GM03348 (cell line): ENCODE data around the gene KLHL10.
"Not testable (repeated sequence)": the region's sequence is repeated elsewhere in the genome, so short reads cannot be mapped to it uniquely, and the experiment has no call there.

ENCODE experiments used
- DNase-seq: peaks from one replicate; pipeline ENCODE4 v3.0.0; 2012; ENCODE audit warnings: low spot score

Gene KLHL10

DNA sequence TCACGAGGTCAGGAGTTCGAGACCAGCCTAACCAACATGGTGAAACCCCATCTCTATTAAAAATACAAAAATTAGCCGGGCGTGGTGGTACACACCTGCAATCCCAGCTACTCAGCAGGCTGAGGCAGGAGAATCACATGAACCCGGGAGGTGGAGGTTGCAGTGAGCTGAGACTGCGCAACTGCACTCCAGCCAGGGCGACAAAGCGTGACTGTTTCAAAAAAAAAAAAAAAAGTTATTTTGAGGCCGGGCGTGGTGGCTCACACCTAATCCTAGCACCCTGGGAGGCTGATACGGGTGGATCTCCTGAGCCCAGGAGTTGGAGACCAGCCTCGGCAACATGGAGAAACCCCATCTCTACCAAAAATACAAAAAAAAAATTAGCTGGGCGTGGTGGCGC is 13.8 kb downstream of the KLHL10 start:
- DNase-seq, result not testable (repeated sequence)

- no peak for DNase-seq
Measured at GRCh38 chr17:41860254-41860931, 22.8 kb downstream of the KLHL10 start.

DNA sequence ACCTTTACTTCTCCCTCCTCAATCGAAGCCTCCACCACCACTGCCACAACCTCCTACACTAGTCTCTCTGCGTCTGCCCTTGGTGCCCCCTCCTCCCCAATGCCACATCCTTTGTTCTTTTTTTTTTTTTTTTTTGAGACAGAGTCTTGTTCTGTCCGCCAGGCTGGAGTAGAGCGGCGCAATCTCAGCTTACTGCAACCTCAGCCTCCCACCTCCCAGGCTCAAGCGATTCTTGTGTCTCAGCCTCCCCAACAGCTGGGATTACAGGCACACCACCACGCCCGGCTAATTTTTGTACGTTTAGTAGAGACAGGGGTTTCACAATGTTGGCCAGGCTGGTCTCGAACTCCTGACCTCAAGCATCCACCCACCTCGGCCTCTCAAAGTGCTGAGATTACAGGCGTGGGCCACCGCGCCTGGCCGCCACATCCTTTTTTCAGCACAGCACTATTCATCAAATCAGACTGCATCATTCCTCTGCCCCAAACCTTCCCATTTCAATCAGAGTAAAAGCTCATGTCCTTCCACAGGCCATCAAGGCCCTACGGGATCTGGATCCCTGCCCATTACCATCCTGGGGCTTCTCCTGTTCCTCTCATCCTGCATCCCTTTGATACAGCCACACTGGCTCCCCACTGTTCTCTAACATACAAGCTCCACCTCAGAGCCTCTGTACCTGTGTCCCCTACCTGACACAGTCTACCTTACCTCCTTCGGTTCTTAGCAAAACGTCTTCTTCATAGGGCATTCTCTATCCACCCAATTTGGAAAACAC is 25.6 kb downstream of the KLHL10 start:
- no peak for DNase-seq

GRCh38 chr17:41864498-41864835 is 26.8 kb downstream of the KLHL10 start:
- DNase-seq, result no peak

DNA sequence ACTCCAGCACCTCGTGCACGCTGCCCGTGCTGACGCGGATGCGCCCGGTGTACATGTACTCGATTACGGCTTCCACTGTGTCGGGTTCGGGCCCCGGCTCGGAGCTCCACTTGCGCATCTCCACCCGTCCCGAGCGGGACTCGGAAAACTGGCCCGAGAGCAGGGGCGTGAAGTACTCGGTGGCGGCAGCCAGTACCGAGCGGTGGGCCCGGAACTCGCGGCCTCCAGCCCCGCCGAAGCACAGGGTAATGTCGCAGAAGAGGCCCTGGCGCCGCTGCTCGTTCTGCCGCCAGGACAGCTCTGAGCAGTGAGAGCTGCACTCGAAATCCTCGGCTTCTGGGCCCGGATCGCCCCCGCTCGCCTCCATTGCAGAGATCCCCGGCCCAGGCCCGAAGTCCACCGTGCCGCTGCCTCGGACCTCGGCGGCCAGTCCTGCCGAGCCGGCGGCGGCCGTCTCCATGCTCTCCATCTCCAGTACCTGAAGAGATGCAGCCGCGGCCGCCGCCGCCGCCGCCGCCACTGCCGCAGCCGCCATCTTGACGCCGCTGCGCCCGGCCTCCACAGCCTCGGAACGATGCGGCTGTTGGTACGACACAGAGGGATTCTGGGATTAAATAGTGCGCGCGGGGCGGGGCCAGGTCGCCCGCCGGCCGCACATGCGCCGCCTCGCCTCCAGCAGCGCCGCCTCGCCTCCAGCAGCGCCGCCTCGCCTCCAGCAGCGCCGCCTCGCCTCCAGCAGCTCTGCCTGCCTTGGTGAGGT is 27.4 kb downstream of the KLHL10 start, which contains the start of gene KLHL11:
TSS of gene KLHL11 (minus strand) at position 588 of the 760 bp plus-strand sequence. CDS start at position 535, 53 bp downstream.
- peak; percentile 97 for DNase-seq

- DNase-seq, result no peak
Measured at GRCh38 chr17:41865596-41865893, 27.9 kb downstream of the KLHL10 start.

- no peak for DNase-seq
Measured at GRCh38 chr17:41868568-41868967, 30.9 kb downstream of the KLHL10 start.

DNA sequence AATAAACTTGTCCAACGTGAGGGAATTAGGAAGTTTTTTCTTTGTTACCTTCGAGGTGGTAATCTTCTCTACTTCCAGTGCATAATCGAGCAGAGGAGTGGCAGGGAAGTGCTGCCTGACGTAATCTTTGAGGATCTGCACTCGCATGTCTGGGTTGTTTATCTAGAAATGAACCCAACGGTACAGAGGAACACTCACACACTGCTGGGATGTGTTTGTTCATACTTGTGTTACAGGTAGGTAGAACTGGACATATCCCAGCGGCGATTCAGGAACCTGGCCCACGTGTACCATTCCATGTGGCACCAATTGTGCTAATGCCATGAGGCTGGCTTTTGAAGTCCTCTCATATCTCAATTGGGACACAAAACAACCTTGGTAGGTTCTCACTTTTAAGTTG is 31.8 kb downstream of the KLHL10 start:
- no peak for DNase-seq

DNA sequence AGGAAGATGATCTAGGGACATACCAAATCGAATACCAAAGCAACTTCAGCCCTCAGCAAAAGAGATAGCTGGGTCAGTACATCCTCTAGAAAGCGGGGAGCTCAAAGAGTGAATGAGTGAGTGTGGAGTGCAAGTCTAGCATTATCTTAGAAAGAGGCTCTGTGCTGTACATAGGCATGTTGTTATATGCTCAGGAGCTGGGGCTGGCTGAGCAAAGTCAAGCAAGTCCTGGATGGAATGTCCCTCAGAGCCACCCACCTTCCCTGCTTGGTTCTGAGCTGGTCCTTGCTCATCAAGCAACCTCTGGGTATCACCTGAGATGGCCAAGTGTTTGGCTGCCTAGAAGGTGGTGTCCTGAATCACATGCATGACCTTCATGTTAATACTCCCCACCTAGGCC is 32.5 kb downstream of the KLHL10 start:
- no peak for DNase-seq

DNA sequence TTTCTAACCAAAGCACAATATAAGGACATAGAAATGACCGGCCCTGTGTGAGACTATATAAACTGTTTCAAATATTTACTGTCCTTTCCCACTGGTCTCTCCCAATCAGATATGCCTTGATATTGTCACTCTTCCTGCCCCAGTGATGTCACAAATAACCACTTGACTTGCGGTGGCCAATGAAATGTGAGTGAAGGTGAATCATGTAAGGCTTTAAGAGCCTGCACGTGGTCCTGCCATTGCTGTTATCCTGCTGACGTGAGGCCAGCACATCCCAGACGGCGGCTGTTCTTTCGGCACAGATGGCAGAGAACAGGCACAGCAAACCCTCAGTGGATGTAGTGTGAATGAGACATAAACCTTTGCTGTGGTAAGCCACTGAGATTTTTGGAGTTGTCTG is 33.0 kb downstream of the KLHL10 start:
- no peak for DNase-seq

DNA sequence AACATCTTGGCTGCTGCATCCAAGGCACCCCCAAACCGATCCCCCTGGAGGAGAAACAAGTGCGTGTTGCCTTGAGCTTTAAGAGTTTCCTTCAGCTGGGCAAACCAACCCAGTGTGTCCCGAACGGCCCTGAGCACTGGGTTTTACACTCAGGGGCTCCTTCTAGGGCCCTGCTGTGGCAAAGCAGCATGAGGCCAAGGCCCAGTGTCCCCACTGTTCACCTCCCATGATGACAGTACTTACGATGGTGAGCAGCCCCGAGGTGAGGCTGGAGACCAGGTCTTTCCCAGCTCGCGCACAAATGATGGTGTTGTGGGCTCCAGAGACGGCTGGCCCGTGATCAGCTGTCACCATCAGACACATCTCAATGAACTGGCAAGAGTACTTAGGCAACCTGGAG is 34.2 kb downstream of the KLHL10 start:
- no peak for DNase-seq

DNA sequence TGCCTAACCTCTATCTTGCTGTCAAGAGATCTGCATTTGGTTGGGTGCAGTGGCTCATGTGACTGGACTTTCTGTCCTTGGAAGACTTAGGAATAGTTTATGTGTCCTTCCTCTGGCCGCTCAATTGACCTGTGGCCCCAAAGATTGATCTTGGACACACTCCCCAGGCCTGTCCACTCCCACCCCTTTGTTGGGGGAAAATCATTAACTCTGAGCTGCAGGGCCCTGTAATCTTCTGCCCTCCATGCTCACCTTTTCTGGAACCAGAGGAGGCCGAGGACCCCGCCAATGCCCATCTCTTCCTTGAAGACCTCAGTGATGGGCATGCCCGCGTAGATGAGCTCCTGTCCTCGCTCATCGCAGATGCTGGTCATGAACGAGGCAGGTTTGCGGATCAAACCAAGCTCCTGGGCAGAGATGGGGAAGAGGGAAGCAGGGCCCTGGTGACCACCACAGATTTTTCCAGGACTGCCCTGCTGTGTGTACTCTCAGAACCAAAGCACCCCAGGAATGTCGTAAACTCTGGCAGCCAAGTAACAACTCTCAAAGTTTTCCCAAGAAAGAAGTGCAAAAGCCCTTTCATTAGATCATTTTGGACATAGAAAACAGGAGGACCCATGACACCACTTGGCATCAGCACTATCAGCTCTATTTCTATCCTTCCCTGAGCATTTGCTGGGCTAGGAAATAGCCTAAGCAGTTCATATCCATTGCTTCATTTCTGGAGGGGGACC is 36.1 kb downstream of the KLHL10 start:
- DNase-seq, result no peak

- DNase-seq, result not testable (repeated sequence)
Measured at GRCh38 chr17:41874293-41874670, 36.7 kb downstream of the KLHL10 start.

GRCh38 chr17:41880130-41880529 is 42.5 kb downstream of the KLHL10 start:
- no peak for DNase-seq

DNA sequence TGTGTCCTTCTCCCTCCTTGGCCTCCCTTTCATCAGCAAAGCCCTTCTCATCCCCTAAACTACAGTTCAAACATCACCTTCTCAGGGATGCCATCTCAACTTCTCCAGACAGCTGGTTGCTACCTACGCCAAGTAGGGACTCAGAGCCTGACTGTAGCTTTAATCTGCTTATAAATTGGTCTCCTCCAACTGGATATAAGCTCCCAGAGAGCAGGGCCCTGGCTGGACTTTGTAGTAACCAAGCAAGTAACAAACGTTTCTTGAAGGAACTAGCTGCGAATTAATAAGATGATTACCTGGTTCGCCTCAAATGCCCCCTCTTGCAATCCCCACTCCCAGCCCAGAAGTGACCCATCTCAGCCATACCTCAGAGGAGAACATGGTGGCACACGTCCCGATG is 45.1 kb downstream of the KLHL10 start:
- DNase-seq, result no peak

GRCh38 chr17:41885733-41886132 is 48.1 kb downstream of the KLHL10 start:
- DNase-seq, result no peak

DNA sequence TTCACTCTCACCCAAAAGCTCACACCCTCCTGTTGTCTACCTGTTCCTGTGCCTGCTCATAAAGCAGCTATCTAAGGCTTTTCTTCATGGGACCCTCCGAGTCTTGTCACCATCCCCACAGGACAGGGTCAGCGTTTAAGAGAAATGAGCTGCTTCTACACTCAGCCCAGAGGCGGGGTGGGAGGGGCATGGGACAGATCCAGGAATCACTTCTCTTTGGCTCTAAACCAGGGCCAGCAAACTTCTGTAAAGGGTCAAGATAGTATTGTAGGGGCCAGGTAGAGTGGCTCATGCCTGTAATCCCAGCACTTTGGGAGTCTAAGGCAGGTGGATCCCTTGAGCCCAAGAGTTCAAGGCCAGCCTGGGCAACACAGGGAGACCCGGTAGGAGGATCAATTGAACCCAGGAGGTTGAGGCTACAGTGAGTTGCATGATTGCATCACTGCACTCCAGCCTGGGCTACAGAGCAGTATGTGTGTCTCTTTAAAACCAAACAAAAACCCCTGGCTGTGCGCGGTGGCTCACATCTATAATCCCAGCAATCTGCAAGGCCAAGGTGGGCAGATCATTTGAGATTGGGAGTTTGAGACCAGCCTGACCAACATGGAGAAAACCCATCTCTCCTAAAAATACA is 50.8 kb downstream of the KLHL10 start:
- no peak for DNase-seq

DNA sequence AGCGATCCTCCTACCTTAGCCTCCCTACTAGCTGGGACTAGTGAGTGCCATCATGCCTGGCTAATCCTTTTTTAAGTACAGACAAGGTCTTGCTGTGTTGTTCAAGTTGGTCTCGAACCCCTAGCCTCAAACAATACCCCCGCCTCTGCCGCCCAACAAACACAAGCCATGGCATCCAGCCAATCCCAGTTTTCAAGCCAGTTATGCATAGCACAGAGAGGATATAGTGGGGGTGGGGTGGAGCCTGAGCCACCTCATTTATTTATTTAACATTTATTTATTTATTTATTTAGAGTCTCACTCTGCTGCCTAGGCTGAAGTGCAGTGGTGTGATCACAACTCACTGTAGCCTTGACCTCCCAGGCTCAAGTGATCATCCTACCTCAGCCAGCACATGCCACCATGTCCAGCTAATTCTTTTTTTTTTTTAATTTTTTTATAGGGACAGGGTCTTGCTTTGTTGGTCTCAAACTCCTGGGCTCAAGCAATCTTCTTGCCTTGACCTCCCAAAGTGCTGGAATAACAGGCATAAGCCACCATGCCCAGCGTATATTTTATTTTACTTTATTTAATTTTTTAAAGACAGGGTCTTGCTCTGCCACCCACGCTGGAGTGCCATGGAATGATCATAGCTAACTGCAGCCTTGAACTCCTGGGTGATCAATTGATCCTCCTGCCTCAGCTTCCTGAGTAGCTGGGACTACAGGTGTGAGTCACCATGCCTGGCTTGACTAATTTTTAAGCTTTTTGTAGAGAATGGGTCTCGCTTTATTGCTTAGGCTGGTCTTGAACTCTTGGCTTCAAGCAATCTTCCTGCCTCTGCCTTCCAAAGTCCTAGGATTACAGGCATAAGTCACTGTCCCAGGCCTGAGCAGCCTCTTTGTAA is 53.8 kb downstream of the KLHL10 start:
- DNase-seq, result no peak

- DNase-seq, result no peak
Measured at GRCh38 chr17:41892021-41892376, 54.4 kb downstream of the KLHL10 start.

DNA sequence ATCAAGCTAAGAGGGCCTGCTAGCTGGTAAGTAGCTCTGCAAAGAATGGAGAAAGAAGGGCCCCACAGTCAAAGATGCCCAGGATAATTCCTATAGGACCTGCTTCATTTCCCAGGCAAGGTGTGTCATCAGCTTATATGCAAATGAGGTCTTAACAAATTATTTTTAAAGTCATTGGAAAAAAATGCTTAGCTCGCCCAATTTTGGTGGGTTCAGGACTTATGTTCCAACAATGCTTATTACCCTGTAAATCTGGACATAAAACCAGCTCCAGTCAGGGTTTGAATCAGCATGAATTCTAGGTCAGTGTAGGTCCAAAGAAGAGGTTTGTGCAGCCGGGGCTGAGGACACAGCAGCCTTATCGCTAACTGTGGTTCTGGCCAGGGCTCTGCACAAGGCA is 55.8 kb downstream of the KLHL10 start:
- no peak for DNase-seq

DNA sequence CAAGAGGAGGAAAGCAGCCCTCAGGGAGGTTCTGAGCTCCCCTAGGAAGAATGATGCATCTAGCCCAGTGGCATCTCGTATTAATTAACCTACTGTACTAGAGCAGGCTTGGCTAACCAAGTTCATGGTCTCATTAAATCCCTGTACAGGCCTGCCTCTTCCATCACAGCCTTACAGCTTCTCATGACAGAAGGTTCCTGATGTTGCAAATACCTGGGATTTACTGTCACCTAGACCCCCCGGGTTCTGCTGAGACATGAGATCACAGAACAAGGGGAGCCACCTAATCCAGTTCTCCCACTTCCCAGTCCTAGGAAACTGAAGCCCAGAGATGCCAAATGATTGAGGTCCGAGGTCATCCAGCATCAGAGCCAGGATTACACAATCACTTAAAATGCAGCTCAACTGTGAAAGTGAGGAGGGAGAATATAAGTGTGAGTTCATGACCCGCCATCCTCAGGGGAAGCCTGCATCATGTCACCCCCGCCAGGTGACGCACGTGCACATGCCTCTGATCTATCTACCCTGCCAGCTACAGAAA is 57.2 kb downstream of the KLHL10 start:
- peak; percentile 84 for DNase-seq
